GM12801 (cell line): ENCODE measurements around the gene RPE65.

Experiments used
- TF ChIP-seq, protein P1 (sequence below): IDR thresholded peaks from one replicate; pipeline ENCODE4 v1.5.1; 2011; ENCODE audit warnings: control low read depth; ENCODE audit not compliant: insufficient read length; ENCODE audit errors: extremely low read depth

Gene RPE65

GRCh38 chr1:68383092-68383491 lies 66.7 kb downstream of the RPE65 start:
- TF ChIP-seq, protein P1, sequence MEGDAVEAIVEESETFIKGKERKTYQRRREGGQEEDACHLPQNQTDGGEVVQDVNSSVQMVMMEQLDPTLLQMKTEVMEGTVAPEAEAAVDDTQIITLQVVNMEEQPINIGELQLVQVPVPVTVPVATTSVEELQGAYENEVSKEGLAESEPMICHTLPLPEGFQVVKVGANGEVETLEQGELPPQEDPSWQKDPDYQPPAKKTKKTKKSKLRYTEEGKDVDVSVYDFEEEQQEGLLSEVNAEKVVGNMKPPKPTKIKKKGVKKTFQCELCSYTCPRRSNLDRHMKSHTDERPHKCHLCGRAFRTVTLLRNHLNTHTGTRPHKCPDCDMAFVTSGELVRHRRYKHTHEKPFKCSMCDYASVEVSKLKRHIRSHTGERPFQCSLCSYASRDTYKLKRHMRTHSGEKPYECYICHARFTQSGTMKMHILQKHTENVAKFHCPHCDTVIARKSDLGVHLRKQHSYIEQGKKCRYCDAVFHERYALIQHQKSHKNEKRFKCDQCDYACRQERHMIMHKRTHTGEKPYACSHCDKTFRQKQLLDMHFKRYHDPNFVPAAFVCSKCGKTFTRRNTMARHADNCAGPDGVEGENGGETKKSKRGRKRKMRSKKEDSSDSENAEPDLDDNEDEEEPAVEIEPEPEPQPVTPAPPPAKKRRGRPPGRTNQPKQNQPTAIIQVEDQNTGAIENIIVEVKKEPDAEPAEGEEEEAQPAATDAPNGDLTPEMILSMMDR: no peak

GRCh38 chr1:68379085-68379478 lies 70.7 kb downstream of the RPE65 start:
- TF ChIP-seq, protein P1: no peak
